Gastrocnemius medialis (tissue), 4 donors: ENCODE measurements around the gene ADARB1.

Source experiments
- CTCF ChIP-seq, 5 experiments: fragments of 450-650 bp in 3 of 5; fragments of 200-600 bp in 2 of 5; sonication (generic) in 2 of 5; IDR thresholded peaks in 4 of 5; conservative IDR thresholded peaks in 1 of 5; 1 replicate in 4 of 5; 2 replicates in 1 of 5; pipeline ENCODE4 v1.5.1; 2016 to 2019; ENCODE audit warnings: antibody characterized with exemption in 5 of 5, mild to moderate bottlenecking in 3 of 5, moderate library complexity in 3 of 5
- POLR2A ChIP-seq, 2 donors: fragments of 450-650 bp; IDR thresholded peaks; one replicate each; pipeline ENCODE4 v1.6.1; 2017; ENCODE audit warnings: antibody characterized with exemption in 2 of 2, mild to moderate bottlenecking in 2 of 2, moderate library complexity in 2 of 2

DNA sequence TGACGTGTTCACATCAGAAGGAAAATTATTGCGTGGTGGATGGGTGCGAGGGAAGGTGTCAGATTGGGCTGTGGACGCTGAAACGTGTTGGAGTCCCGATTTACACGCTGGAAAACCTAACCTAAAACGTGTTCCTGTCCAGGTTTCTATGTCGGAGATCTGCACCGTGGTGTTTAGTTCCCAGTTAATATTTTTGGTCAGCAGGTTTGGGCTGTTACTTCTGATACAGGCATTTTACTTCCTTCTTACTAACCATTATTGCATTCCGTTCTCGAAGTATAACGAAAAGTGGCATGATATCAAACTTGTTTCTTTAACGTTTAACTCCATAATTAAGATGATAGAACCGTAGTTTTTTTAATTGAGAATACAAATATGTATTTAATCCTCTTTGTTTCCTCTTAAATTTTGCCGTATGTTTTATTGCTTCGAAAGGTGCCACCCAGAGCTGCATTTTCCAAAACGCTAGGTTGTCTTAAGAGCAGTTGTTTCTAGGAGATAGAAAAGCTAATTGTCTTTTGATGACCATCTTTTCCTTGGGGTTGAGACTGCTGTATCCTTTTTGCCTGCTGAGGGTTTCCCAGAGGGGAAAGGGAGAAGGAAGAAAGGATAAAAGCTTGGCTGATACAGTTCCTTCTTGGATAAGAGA, 1.3 kb downstream of the ADARB1 start:
- TF ChIP-seq CTCF (IDR thresholded peaks at IDR 0.05 in 4 of 5, conservative IDR thresholded peaks at IDR 0.05 in 1 of 5) (no peak), POLR2A (IDR thresholded peaks at IDR 0.05) (no peak)
